Measurements from ENCODE around the gene IL34. TPM values are rescaled to one million over a fixed set of nuclear protein-coding genes. Genes with fewer than 3 reads are reported as not detected.

IL34 gene
- total and polyA plus RNA-seq, 4 donors, result 4.0 to 13.4 (median 7.7) TPM

- DNase-seq (ENCODE audit: low read depth in 4 of 6, low spot score in 6 of 6), result peak in 1 of 6 donors; percentile 43
- Histone ChIP-seq H3K4me1 (ENCODE audit: control insufficient read depth, insufficient read depth, low read length) (peaks cover 97% of the 10 kb centered on the region), H3K9me3 (ENCODE audit: control insufficient read depth, insufficient read depth, low read length) (no peaks in the 10 kb centered on the region), H3K36me3 (ENCODE audit: control insufficient read depth, insufficient read depth, low read length) (peaks cover 42% of the 10 kb centered on the region), H3K27ac (ENCODE audit: low read depth, low read length) (peak overlapping the region; percentile 67), H3K27me3 (ENCODE audit: control insufficient read depth, insufficient read depth, low read length) (no peaks in the 10 kb centered on the region), H3K4me3 (ENCODE audit: low read depth, low read length) (no peak overlapping the region)
- WGBS (ENCODE audit: insufficient coverage), result 40% methylated on average over 4 of the region's 7 CpGs
Observed at GRCh38 chr16:70706948-70707465, 60.6 kb downstream of the IL34 start.

GRCh38 chr16:70708366-70709246 is 62.2 kb downstream of the IL34 start:
- H3K27me3 ChIP-seq (ENCODE audit: control insufficient read depth, insufficient read depth, low read length), result no peaks in the 10 kb centered on the region
- no peaks in the 10 kb centered on the region for H3K9me3 ChIP-seq (ENCODE audit: control insufficient read depth, insufficient read depth, low read length)
- 49% methylated on average over 16 of the region's 20 CpGs for WGBS (ENCODE audit: insufficient coverage)
- DNase-seq (ENCODE audit: low read depth in 4 of 6, low spot score in 6 of 6), result no peak
- peaks cover 97% of the 10 kb centered on the region for H3K4me1 ChIP-seq (ENCODE audit: control insufficient read depth, insufficient read depth, low read length)
- peak overlapping the region; percentile 42 for H3K27ac ChIP-seq (ENCODE audit: low read depth, low read length)
- H3K4me3 ChIP-seq (ENCODE audit: low read depth, low read length), result no peak overlapping the region
- H3K36me3 ChIP-seq (ENCODE audit: control insufficient read depth, insufficient read depth, low read length), result peaks cover 38% of the 10 kb centered on the region

- Histone ChIP-seq H3K36me3 (ENCODE audit: control insufficient read depth, insufficient read depth, low read length) (peaks cover 38% of the 10 kb centered on the region), H3K27ac (ENCODE audit: low read depth, low read length) (peak overlapping the region; percentile 27)
- WGBS (ENCODE audit: insufficient coverage), result 78% methylated on average over 4 of the region's 5 CpGs
Observed at GRCh38 chr16:70709457-70709856, 63.1 kb downstream of the IL34 start.

GRCh38 chr16:70709942-70710341 is 63.6 kb downstream of the IL34 start:
- peaks cover 98% of the 10 kb centered on the region for H3K4me1 ChIP-seq (ENCODE audit: control insufficient read depth, insufficient read depth, low read length)
- no peak overlapping the region for H3K4me3 ChIP-seq (ENCODE audit: low read depth, low read length)
- no peaks in the 10 kb centered on the region for H3K27me3 ChIP-seq (ENCODE audit: control insufficient read depth, insufficient read depth, low read length)
- H3K27ac ChIP-seq (ENCODE audit: low read depth, low read length), result no peak overlapping the region
- 83% methylated on average over 7 of the region's 7 CpGs for WGBS (ENCODE audit: insufficient coverage)
- DNase-seq (ENCODE audit: low read depth in 4 of 6, low spot score in 6 of 6), result no peak
- peaks cover 37% of the 10 kb centered on the region for H3K36me3 ChIP-seq (ENCODE audit: control insufficient read depth, insufficient read depth, low read length)
- H3K9me3 ChIP-seq (ENCODE audit: control insufficient read depth, insufficient read depth, low read length), result no peaks in the 10 kb centered on the region

More at GRCh38 chr16:70709457-70709856, 63.1 kb downstream of the IL34 start:
- no peak overlapping the region for H3K4me3 ChIP-seq (ENCODE audit: low read depth, low read length)
- peaks cover 97% of the 10 kb centered on the region for H3K4me1 ChIP-seq (ENCODE audit: control insufficient read depth, insufficient read depth, low read length)
- no peak for DNase-seq (ENCODE audit: low read depth in 4 of 6, low spot score in 6 of 6)
- no peaks in the 10 kb centered on the region for H3K27me3 ChIP-seq (ENCODE audit: control insufficient read depth, insufficient read depth, low read length)
- no peaks in the 10 kb centered on the region for H3K9me3 ChIP-seq (ENCODE audit: control insufficient read depth, insufficient read depth, low read length)

Other genes starting within 250 kb of the IL34 start
- 10 to 100 TPM; 25.3 to 28.1 TPM for gene ST3GAL2, start 207.5 kb upstream of the IL34 start, total RNA-seq
- gene ST3GAL2, start 207.5 kb upstream of the IL34 start, polyA plus RNA-seq (ENCODE audit: insufficient read length in 2 of 2), result 10 to 100 TPM; 31.8 to 33.7 TPM
- gene FCSK, start 192.0 kb upstream of the IL34 start, total RNA-seq, result 10 to 100 TPM in 1 of 2 donors, 1 to 10 TPM in 1; 7.3 to 15.9 TPM
- gene FCSK, start 192.0 kb upstream of the IL34 start, polyA plus RNA-seq (ENCODE audit: insufficient read length in 2 of 2), result 10 to 100 TPM; 15.5 to 20.4 TPM
- 10 to 100 TPM; 34.6 to 73.2 TPM for gene COG4, start 123.0 kb upstream of the IL34 start, total RNA-seq
- gene COG4, start 123.0 kb upstream of the IL34 start, polyA plus RNA-seq (ENCODE audit: insufficient read length in 2 of 2), result 10 to 100 TPM; 65.4 to 76.1 TPM
- gene SF3B3, start 122.7 kb upstream of the IL34 start, total RNA-seq, result 100 to 1,000 TPM; 111 to 172 TPM
- 100 to 1,000 TPM; 251 to 291 TPM for gene SF3B3, start 122.7 kb upstream of the IL34 start, polyA plus RNA-seq (ENCODE audit: insufficient read length in 2 of 2)
- 10 to 100 TPM; 33.8 to 41.8 TPM for gene MTSS2, start 39.5 kb downstream of the IL34 start, total RNA-seq
- 100 to 1,000 TPM; 296 to 345 TPM for gene MTSS2, start 39.5 kb downstream of the IL34 start, polyA plus RNA-seq (ENCODE audit: insufficient read length in 2 of 2)
- 10 to 100 TPM; 22.3 to 32.9 TPM for gene VAC14, start 154.6 kb downstream of the IL34 start, total RNA-seq
- 10 to 100 TPM; 46.0 to 47.0 TPM for gene VAC14, start 154.6 kb downstream of the IL34 start, polyA plus RNA-seq (ENCODE audit: insufficient read length in 2 of 2)

All from spinal cord (tissue), 10 donors.